IPS DF 4.7 (cell line): Measurements from ENCODE around the gene CXXC4.

Source experiments
- DNase-seq: peaks from one replicate; pipeline ENCODE4 v3.0.0-alpha.2; 2013; ENCODE audit warnings: low spot score; ENCODE audit errors: extremely low read depth

Gene CXXC4

DNA sequence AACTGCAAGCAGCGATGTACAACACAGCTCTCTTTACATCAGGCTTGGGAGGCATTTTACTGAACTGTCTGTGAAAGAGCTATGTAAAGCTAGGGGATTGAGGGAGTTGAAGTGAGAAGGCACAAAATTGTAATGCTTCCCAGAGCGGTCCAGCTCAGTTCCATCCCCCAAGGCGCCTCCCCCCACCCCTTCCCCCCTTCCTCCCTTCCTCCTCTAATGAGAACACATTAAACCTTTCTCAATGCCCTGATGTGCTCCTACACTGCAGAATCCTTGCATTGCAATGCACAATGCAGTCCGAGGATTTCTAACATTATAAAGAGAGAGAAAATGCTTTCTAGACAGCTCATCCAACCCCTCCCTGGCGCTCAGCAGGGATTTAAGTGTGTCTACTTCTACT, 73.9 kb downstream of the CXXC4 start:
- DNase-seq: no peak
